ENCODE measurements around the gene RNF186. TPM values are rescaled to one million over a fixed set of nuclear protein-coding genes. Genes with fewer than 3 reads are reported as not detected.

Gene RNF186
- total and polyA plus RNA-seq, 2 of the 13 experiments (the other 11 are each of a cell fraction or from before 2014, with no cell fraction given), result 0.07 to 0.20 TPM

DNA sequence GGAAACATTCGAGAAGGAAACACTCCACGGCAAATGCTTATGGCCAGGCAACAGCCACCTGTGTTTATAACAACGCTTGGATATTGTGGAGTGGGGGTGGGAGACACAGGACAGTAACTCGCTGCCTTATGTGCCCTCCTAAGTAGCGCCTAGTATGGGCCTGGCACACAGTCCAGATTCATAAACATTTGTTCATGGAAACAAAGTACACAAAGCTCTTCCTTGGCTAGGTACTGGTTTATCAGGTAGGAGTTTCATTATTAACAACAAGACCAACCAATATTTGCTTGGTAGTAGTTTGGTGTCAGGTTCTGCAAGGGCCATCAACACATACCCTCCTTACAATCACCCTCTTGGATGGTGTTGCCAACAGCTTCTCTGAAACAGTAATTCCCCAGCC is 38.8 kb downstream of the RNF186 start:
- Histone ChIP-seq H2AFZ (ENCODE audit: low read length) (no peak overlapping the region), H4K20me1 (ENCODE audit: insufficient read depth, low read length) (no peaks in the 10 kb centered on the region), H3K4me1 (ENCODE audit: insufficient read depth, low read length) (no peaks in the 10 kb centered on the region), H3K4me2 (ENCODE audit: low read depth, low read length) (no peak overlapping the region), H3K9ac (ENCODE audit: insufficient read depth, low read depth, low read length) (no peak overlapping the region), H3K79me2 (ENCODE audit: insufficient read depth, low read length) (no peaks in the 10 kb centered on the region), H3K36me3 (replicated peaks in 1 of 2; ENCODE audit: control insufficient read depth in 1 of 2, insufficient read depth in 2 of 2, low read length in 2 of 2) (no peaks in the 10 kb centered on the region), H3K9me3 (ENCODE audit: low read length) (no peaks in the 10 kb centered on the region), H3K4me3 (replicated peaks in 1 of 3; ENCODE audit: insufficient read depth in 1 of 3, low read depth in 2 of 3, low read length in 3 of 3) (no peak overlapping the region), H3K27ac (ENCODE audit: extremely low read length, insufficient read depth, low read length) (no peak overlapping the region), H3K27me3 (ENCODE audit: control insufficient read depth in 1 of 2, insufficient read depth in 2 of 2, low read length in 2 of 2) (no peaks in the 10 kb centered on the region)
- ChIA-PET POLR2A (no interaction called here), CTCF (ENCODE audit: low intra/inter-chr PET ratio, low total read pairs) (no interaction called here)
- TF ChIP-seq ZBTB20 (CRISPR knock-in tag; IDR thresholded peaks at IDR 0.05; ENCODE audit: borderline replicate concordance, low read depth) (no peak), NFYC (CRISPR knock-in tag; IDR thresholded peaks at IDR 0.05) (no peak), ZNF30 (CRISPR knock-in tag; IDR thresholded peaks at IDR 0.05) (no peak), ZNF337 (CRISPR knock-in tag; IDR thresholded peaks at IDR 0.05; ENCODE audit: borderline replicate concordance, low read depth) (no peak), AHR (CRISPR knock-in tag; IDR thresholded peaks at IDR 0.05) (no peak), NCOA5 (CRISPR knock-in tag; IDR thresholded peaks at IDR 0.05) (no peak), MATR3 (CRISPR knock-in tag; IDR thresholded peaks at IDR 0.05) (no peak)
- TF ChIP-seq, protein P1, sequence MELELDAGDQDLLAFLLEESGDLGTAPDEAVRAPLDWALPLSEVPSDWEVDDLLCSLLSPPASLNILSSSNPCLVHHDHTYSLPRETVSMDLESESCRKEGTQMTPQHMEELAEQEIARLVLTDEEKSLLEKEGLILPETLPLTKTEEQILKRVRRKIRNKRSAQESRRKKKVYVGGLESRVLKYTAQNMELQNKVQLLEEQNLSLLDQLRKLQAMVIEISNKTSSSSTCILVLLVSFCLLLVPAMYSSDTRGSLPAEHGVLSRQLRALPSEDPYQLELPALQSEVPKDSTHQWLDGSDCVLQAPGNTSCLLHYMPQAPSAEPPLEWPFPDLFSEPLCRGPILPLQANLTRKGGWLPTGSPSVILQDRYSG (CRISPR knock-in tag; IDR thresholded peaks at IDR 0.05), result no peak
- 83% methylated on average over 5 of the region's 5 CpGs for WGBS (ENCODE audit: low lambda C conversion rate)
- in situ Hi-C loops (cut with HindIII; ENCODE audit: extremely low pct_ligation_motif_present, low pct_unique_long_range_greater_than_20kb) (no loop called here), intact Hi-C loops (cut with micrococcal nuclease; ENCODE audit: unreplicated experiment) (no loop called here)
- FAIRE-seq (no peak), ATAC-seq (no peak), DNase-seq (ENCODE audit: low spot score) (no peak)
- BruUV-seq (replicated peaks), result no TSS peak

- H3K4me3 ChIP-seq (replicated peaks in 1 of 3; ENCODE audit: insufficient read depth in 1 of 3, low read depth in 2 of 3, low read length in 3 of 3), result no peak overlapping the region
- in situ Hi-C loops (cut with HindIII; ENCODE audit: extremely low pct_ligation_motif_present, low pct_unique_long_range_greater_than_20kb), result no loop called here
- TF ChIP-seq GATA4 (IDR thresholded peaks at IDR 0.05; ENCODE audit: borderline replicate concordance, low read depth) (no peak), ZSCAN29 (CRISPR knock-in tag; conservative IDR thresholded peaks at IDR 0.05) (no peak), ZKSCAN5 (CRISPR knock-in tag; IDR thresholded peaks at IDR 0.05) (no peak), NR2F6 (IDR thresholded peaks at IDR 0.05) (no peak), NR2F6 (CRISPR knock-in tag; IDR thresholded peaks at IDR 0.05) (no peak), PBX3 (CRISPR knock-in tag; IDR thresholded peaks at IDR 0.05; ENCODE audit: borderline replicate concordance) (no peak), DR1 (CRISPR knock-in tag; IDR thresholded peaks at IDR 0.05) (no peak), ZMYM2 (CRISPR knock-in tag; IDR thresholded peaks at IDR 0.05) (no peak), GTF3A (CRISPR knock-in tag; conservative IDR thresholded peaks at IDR 0.05) (no peak), SALL1 (CRISPR knock-in tag; IDR thresholded peaks at IDR 0.05) (no peak), ATF7-NPFF (CRISPR knock-in tag; IDR thresholded peaks at IDR 0.05; ENCODE audit: low read depth) (no peak)
- TF ChIP-seq, protein P2, sequence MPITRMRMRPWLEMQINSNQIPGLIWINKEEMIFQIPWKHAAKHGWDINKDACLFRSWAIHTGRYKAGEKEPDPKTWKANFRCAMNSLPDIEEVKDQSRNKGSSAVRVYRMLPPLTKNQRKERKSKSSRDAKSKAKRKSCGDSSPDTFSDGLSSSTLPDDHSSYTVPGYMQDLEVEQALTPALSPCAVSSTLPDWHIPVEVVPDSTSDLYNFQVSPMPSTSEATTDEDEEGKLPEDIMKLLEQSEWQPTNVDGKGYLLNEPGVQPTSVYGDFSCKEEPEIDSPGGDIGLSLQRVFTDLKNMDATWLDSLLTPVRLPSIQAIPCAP (CRISPR knock-in tag; IDR thresholded peaks at IDR 0.05; ENCODE audit: low read depth), result no peak
Observed at GRCh38 chr1:19775831-19776230, 39.3 kb downstream of the RNF186 start.

More at GRCh38 chr1:19775831-19776230, 39.3 kb downstream of the RNF186 start:
- no peaks in the 10 kb centered on the region for H3K4me1 ChIP-seq (ENCODE audit: insufficient read depth, low read length)
- no peaks in the 10 kb centered on the region for H3K36me3 ChIP-seq (replicated peaks in 1 of 2; ENCODE audit: control insufficient read depth in 1 of 2, insufficient read depth in 2 of 2, low read length in 2 of 2)
- H3K27ac ChIP-seq (ENCODE audit: extremely low read length, insufficient read depth, low read length), result no peak overlapping the region
- H3K79me2 ChIP-seq (ENCODE audit: insufficient read depth, low read length), result no peaks in the 10 kb centered on the region
- 91% methylated on average over 9 of the region's 9 CpGs for WGBS (ENCODE audit: low lambda C conversion rate)
- no peak overlapping the region for H3K9ac ChIP-seq (ENCODE audit: insufficient read depth, low read depth, low read length)
- FAIRE-seq (no peak), ATAC-seq (no peak), DNase-seq (ENCODE audit: low spot score) (no peak)
- intact Hi-C loops (cut with micrococcal nuclease; ENCODE audit: unreplicated experiment), result no loop called here
- no TSS peak for BruUV-seq (replicated peaks)
- POLR2A ChIA-PET, result no interaction called here
- H4K20me1 ChIP-seq (ENCODE audit: insufficient read depth, low read length), result no peaks in the 10 kb centered on the region
- H3K9me3 ChIP-seq (ENCODE audit: low read length), result no peaks in the 10 kb centered on the region
- H3K4me2 ChIP-seq (ENCODE audit: low read depth, low read length), result no peak overlapping the region
- CTCF ChIA-PET (ENCODE audit: low intra/inter-chr PET ratio, low total read pairs), result no interaction called here
- no peaks in the 10 kb centered on the region for H3K27me3 ChIP-seq (ENCODE audit: control insufficient read depth in 1 of 2, insufficient read depth in 2 of 2, low read length in 2 of 2)
- no peak overlapping the region for H2AFZ ChIP-seq (ENCODE audit: low read length)

Measured in HepG2 (cell line).